ENCODE data around the gene MRGPRF. TPM values are rescaled to one million over a fixed set of nuclear protein-coding genes. Genes with fewer than 3 reads are reported as not detected.

The MRGPRF gene
- total RNA-seq: 10 to 100 TPM; 34.2 to 67.9 (median 46.3) TPM

GRCh38 chr11:69013009-69013951, at the start of gene MRGPRF:
MRGPRF (minus strand) TSS chr11:69013246; CDS start chr11:69009901, 3,345 bp downstream.
- H3K9me3 ChIP-seq: no peaks in the 10 kb centered on the region
- peak; percentile 92 to 93 for DNase-seq (ENCODE audit: low spot score in 2 of 2)
- no peaks in the 10 kb centered on the region for H3K27me3 ChIP-seq
- peak within 1 kb of the TSS; percentile 60 to 95 (median 84) for H3K27ac ChIP-seq
- peak within 1 kb of the TSS; percentile 33 to 60 (median 40) for H3K4me3 ChIP-seq
- WGBS, 2 donors: 8 to 9% methylated on average over 27 to 36 of the region's 43 CpGs
- H3K36me3 ChIP-seq: no peaks in the 10 kb centered on the region
- peaks cover 0 to 65% (median 39%) of the 10 kb centered on the region in 4 donors for H3K4me1 ChIP-seq
- TF ChIP-seq POLR2A (IDR thresholded peaks at IDR 0.05) (peak in 1 of 2 donors; percentile 46), EP300 (IDR thresholded peaks at IDR 0.05) (peak in 1 of 2 donors; percentile 61), CTCF (IDR thresholded peaks at IDR 0.05) (peak; percentile 16 to 85 (median 42))

- 75 to 93% methylated on average over 15 of the region's 15 CpGs for WGBS, 2 donors
- H3K36me3 ChIP-seq: peaks cover 0 to 87% (median 2%) of the 10 kb centered on the region in 3 donors
These were observed 49.3 kb upstream of the MRGPRF start for GRCh38 chr11:69062169-69062855.

GRCh38 chr11:69061713-69062053, 48.6 kb upstream of the MRGPRF start:
- DNase-seq (ENCODE audit: low spot score in 2 of 2): no peak
- Histone ChIP-seq H3K27me3 (no peaks in the 10 kb centered on the region), H3K27ac (no peak overlapping the region), H3K4me1 (peaks cover 0 to 26% (median under 1%) of the 10 kb centered on the region in 4 donors), H3K9me3 (no peaks in the 10 kb centered on the region), H3K4me3 (no peak overlapping the region), H3K36me3 (peaks cover 0 to 87% (median 4%) of the 10 kb centered on the region in 3 donors)
- 75% methylated on average over 4 of the region's 4 CpGs for WGBS, 2 donors
- no peak for TF ChIP-seq CTCF (IDR thresholded peaks at IDR 0.05)
- no peak for TF ChIP-seq EP300 (IDR thresholded peaks at IDR 0.05)
- TF ChIP-seq POLR2A (IDR thresholded peaks at IDR 0.05): no peak

More at GRCh38 chr11:69062169-69062855, 49.3 kb upstream of the MRGPRF start:
- no peak for DNase-seq (ENCODE audit: low spot score in 2 of 2)
- TF ChIP-seq CTCF (IDR thresholded peaks at IDR 0.05) (no peak), POLR2A (IDR thresholded peaks at IDR 0.05) (no peak), EP300 (IDR thresholded peaks at IDR 0.05) (no peak)
- Histone ChIP-seq H3K9me3 (no peaks in the 10 kb centered on the region), H3K4me3 (no peak overlapping the region), H3K4me1 (peaks cover 0 to 26% (median 0%) of the 10 kb centered on the region in 4 donors), H3K27ac (no peak overlapping the region), H3K27me3 (no peaks in the 10 kb centered on the region)

GRCh38 chr11:69060806-69061712, 48.0 kb upstream of the MRGPRF start:
- WGBS, 2 donors: 75 to 79% methylated on average over 21 to 25 of the region's 25 CpGs
- Histone ChIP-seq H3K36me3 (peaks cover 0 to 87% (median 4%) of the 10 kb centered on the region in 3 donors), H3K4me1 (peaks cover 0 to 23% (median 2%) of the 10 kb centered on the region in 4 donors), H3K9me3 (no peaks in the 10 kb centered on the region), H3K4me3 (no peak overlapping the region), H3K27me3 (no peaks in the 10 kb centered on the region), H3K27ac (peak overlapping the region in 1 of 4 donors; percentile 17)
- TF ChIP-seq CTCF (IDR thresholded peaks at IDR 0.05): no peak
- TF ChIP-seq POLR2A (IDR thresholded peaks at IDR 0.05): no peak
- no peak for TF ChIP-seq EP300 (IDR thresholded peaks at IDR 0.05)
- no peak for DNase-seq (ENCODE audit: low spot score in 2 of 2)
